Panc1 (cell line): Measurements from ENCODE around the gene CNEP1R1.

Source experiments
- CTCF ChIP-seq: fragments of 450-650 bp; IDR thresholded peaks from 2 replicates; pipeline ENCODE4 v1.5.1; 2017; ENCODE audit warnings: mild to moderate bottlenecking
- TCF7L2 ChIP-seq: IDR thresholded peaks from 2 replicates; pipeline ENCODE4 v1.6.1; 2011; ENCODE audit warnings: mild to moderate bottlenecking, low read depth, low read length, inconsistent platforms

DNA sequence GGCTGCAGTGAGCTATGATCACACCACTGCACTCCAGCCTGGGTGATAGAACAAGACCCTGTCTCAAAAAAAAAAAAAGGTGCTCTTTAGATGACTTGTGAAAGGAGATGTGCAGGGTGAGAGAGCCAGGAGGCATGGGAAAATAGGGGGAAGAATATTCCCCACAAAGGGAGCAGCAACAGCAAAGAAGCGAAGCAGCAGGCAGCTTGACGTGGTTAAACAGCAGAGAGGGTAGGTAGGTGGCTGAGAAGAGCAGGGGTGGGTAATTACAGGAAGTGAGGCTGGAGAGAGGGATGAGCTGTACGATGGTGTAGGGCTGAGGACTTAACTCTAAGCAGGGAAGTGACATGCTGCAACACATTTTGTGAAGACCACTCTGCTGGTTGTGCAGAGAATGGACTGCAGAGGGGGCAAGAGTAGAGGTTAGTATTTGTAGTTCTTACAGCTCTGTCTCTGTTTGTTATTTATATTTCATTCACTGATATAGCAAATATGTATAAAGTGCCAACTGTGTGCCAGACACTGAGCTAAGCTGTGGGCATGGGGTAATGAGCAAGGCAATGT, 42.3 kb downstream of the CNEP1R1 start:
- no peak; the same call in 1 of the 2 replicates for TF ChIP-seq CTCF
- TF ChIP-seq TCF7L2: no peak
